SK-N-SH (cell line): Measurements from ENCODE around the gene WNK2. TPM values are rescaled to one million over a fixed set of nuclear protein-coding genes. Genes with fewer than 3 reads are reported as not detected.

Source experiments
- CTCF ChIA-PET: fragments of 300-600, 350-600 bp; formaldehyde crosslinking; extraction: SDS; loops from one replicate; lab custom pipeline; 2021; lab: Yijun Ruan, JAX
- POLR2A ChIA-PET: fragments of 350-600 bp; sonication (Branson Sonifier 250); formaldehyde crosslinking; extraction: SDS; loops from one replicate; lab custom pipeline; 2020; ENCODE audit warnings: antibody characterized with exemption, inconsistent platforms; lab: Yijun Ruan, JAX
- DNase-seq: peaks from one replicate; pipeline ENCODE4 v3.0.0; 2012
- H2AFZ ChIP-seq: fragments of 200-600 bp; sonication (generic); 2 replicates; pipeline ENCODE4 v1.8.1; 2016; ENCODE audit warnings: antibody characterized with exemption, mild to moderate bottlenecking, low read depth
- H3F3A ChIP-seq: fragments of 200-600 bp; sonication (generic); replicated peaks from 2 replicates; pipeline ENCODE3; 2016; ENCODE audit warnings: antibody characterized with exemption, mild to moderate bottlenecking; ENCODE audit not compliant: insufficient read depth
- H3K27ac ChIP-seq, 2 experiments: fragments of 200-500 bp in 1 of 2; fragments of 200-600 bp in 1 of 2; sonication (Bioruptor generic) in 1 of 2; sonication (generic), shearing (Covaris generic) in 1 of 2; 2 replicates each; pipeline versions ENCODE4 v1.5.1 to v1.6.1; 2014 to 2016; ENCODE audit warnings: low read depth in 2 of 2, inconsistent platforms in 1 of 2, low read length in 1 of 2, mild to moderate bottlenecking in 1 of 2, mixed read lengths in 1 of 2
- H3K27me3 ChIP-seq: fragments of 200-600 bp; sonication (generic), shearing (Covaris generic); 2 replicates; pipeline ENCODE4 v1.6.1; 2016; ENCODE audit warnings: mixed run types; ENCODE audit not compliant: insufficient read depth
- H3K36me3 ChIP-seq, 2 experiments: fragments of 200-500 bp in 1 of 2; fragments of 200-600 bp in 1 of 2; sonication (Bioruptor generic) in 1 of 2; sonication (generic) in 1 of 2; replicated peaks in 1 of 2; 2 replicates each; pipeline versions ENCODE3 to v1.5.1; 2014 to 2016; ENCODE audit warnings: low read length in 1 of 2, mild to moderate bottlenecking in 1 of 2; ENCODE audit not compliant: insufficient read depth in 2 of 2, control insufficient read depth in 1 of 2
- H3K4me1 ChIP-seq, 2 experiments: fragments of 200-500 bp in 1 of 2; fragments of 200-600 bp in 1 of 2; sonication (Bioruptor generic) in 1 of 2; sonication (generic), shearing (Covaris generic) in 1 of 2; 2 replicates each; pipeline versions ENCODE4 v1.5.1 to v1.6.1; 2014 to 2016; ENCODE audit warnings: low read depth in 1 of 2, low read length in 1 of 2, mixed run types in 1 of 2; ENCODE audit not compliant: insufficient read depth in 2 of 2, control insufficient read depth in 1 of 2
- H3K4me2 ChIP-seq: fragments of 200-600 bp; sonication (generic), shearing (Covaris generic); 2 replicates; pipeline ENCODE4 v1.6.1; 2017; ENCODE audit warnings: mixed run types
- H3K4me3 ChIP-seq, 2 experiments: fragments of 200-500 bp in 1 of 2; fragments of 200-600 bp in 1 of 2; sonication (Bioruptor generic) in 1 of 2; sonication (generic), shearing (Covaris generic) in 1 of 2; 2 replicates each; pipeline versions ENCODE4 v1.5.1 to v1.8.1; 2014 to 2016; ENCODE audit warnings: low read depth in 2 of 2, inconsistent platforms in 1 of 2, low read length in 1 of 2, mild to moderate bottlenecking in 1 of 2, mixed read lengths in 1 of 2, moderate library complexity in 1 of 2
- H3K79me2 ChIP-seq: fragments of 200-600 bp; sonication (generic); 2 replicates; pipeline ENCODE4 v1.8.1; 2017; ENCODE audit warnings: mild to moderate bottlenecking; ENCODE audit not compliant: insufficient read depth
- H3K9ac ChIP-seq: fragments of 200-600 bp; sonication (generic); 2 replicates; pipeline ENCODE4 v1.6.1; 2017; ENCODE audit warnings: mixed run types
- H3K9me2 ChIP-seq: fragments of 200-600 bp; sonication (generic); 2 replicates; pipeline ENCODE4 v1.6.1; 2017; ENCODE audit warnings: mixed run types
- H3K9me3 ChIP-seq: fragments of 200-600 bp; sonication (generic); 2 replicates; pipeline ENCODE4 v1.6.1; 2017; ENCODE audit warnings: mixed run types, mild to moderate bottlenecking, moderate library complexity
- H4K20me1 ChIP-seq: fragments of 200-600 bp; sonication (generic); 2 replicates; pipeline ENCODE4 v1.6.1; 2017; ENCODE audit warnings: mild to moderate bottlenecking, mixed run types; ENCODE audit not compliant: insufficient read depth
- CHD2 ChIP-seq: fragments of 150-350 bp; IDR thresholded peaks from 2 replicates; pipeline ENCODE4 v1.6.1; 2018; ENCODE audit warnings: low read length; ENCODE audit not compliant: partially characterized antibody
- CTCF ChIP-seq: fragments of 200-600 bp; sonication (generic); IDR thresholded peaks from 2 replicates; pipeline ENCODE4 v1.6.1; 2017; ENCODE audit warnings: antibody characterized with exemption, mild to moderate bottlenecking, moderate library complexity
- EP300 ChIP-seq, 2 experiments: IDR thresholded peaks; 2 replicates each; pipeline versions ENCODE4 v1.4.0 to v1.6.1; 2012; ENCODE audit warnings: borderline replicate concordance in 1 of 2, low read depth in 1 of 2, low read length in 1 of 2
- EZH2phosphoT487 ChIP-seq: fragments of 200-600 bp; sonication (generic); IDR thresholded peaks from 2 replicates; pipeline ENCODE4 v1.6.1; 2017; ENCODE audit warnings: low read depth, mixed run types, mild to moderate bottlenecking, antibody characterized with exemption, moderate library complexity, borderline replicate concordance
- FOXM1 ChIP-seq: IDR thresholded peaks from 2 replicates; pipeline ENCODE4 v1.4.0; 2012; ENCODE audit warnings: low read depth, mild to moderate bottlenecking
- IRF3 ChIP-seq: fragments of 150-350 bp; IDR thresholded peaks from 2 replicates; pipeline ENCODE4 v1.6.1; 2016; ENCODE audit warnings: mild to moderate bottlenecking, low read depth, low read length
- JUND ChIP-seq: IDR thresholded peaks from 2 replicates; pipeline ENCODE4 v1.4.0; 2012
- RAD21 ChIP-seq: IDR thresholded peaks from 2 replicates; pipeline ENCODE4 v1.6.1; 2012; ENCODE audit warnings: mild to moderate bottlenecking, low read length
- RFX5 ChIP-seq: IDR thresholded peaks from 2 replicates; pipeline ENCODE4 v1.6.1; 2012; ENCODE audit warnings: mild to moderate bottlenecking, improper control_type of control experiment, low read length
- TAF1 ChIP-seq: IDR thresholded peaks from 2 replicates; pipeline ENCODE4 v1.6.1; 2012; ENCODE audit warnings: low read depth, mild to moderate bottlenecking, low read length, moderate library complexity, borderline replicate concordance
- TEAD4 ChIP-seq: IDR thresholded peaks from 2 replicates; pipeline ENCODE4 v1.4.0; 2012; ENCODE audit warnings: mild to moderate bottlenecking, borderline replicate concordance; ENCODE audit not compliant: insufficient read depth
- YY1 ChIP-seq: IDR thresholded peaks from 2 replicates; pipeline ENCODE4 v1.4.0; 2012; ENCODE audit warnings: low read depth, mild to moderate bottlenecking
- WGBS: methylation state at CpG from one replicate; pipeline ENCODE4 v1.1.6; 2017; ENCODE audit warnings: low lambda C conversion rate; 5-methylcytosine and 5-hydroxymethylcytosine counted together
- polyA plus RNA-seq, 3 experiments: library from polyadenylated mRNA; depleted of rRNA; stranded (reverse); fragments of >200 nt; gene quantifications; 2 replicates each; pipeline ENCODE4 v1.2.3, GENCODE V29; 2012
- TF ChIP-seq, protein P1 (sequence below): IDR thresholded peaks from 2 replicates; pipeline ENCODE4 v1.6.1; 2012; ENCODE audit warnings: mild to moderate bottlenecking, low read depth, low read length, moderate library complexity

Gene WNK2
- polyA plus RNA-seq, 1 of the 3 experiments (the other 2 are of a cell fraction): 0.12 TPM

DNA sequence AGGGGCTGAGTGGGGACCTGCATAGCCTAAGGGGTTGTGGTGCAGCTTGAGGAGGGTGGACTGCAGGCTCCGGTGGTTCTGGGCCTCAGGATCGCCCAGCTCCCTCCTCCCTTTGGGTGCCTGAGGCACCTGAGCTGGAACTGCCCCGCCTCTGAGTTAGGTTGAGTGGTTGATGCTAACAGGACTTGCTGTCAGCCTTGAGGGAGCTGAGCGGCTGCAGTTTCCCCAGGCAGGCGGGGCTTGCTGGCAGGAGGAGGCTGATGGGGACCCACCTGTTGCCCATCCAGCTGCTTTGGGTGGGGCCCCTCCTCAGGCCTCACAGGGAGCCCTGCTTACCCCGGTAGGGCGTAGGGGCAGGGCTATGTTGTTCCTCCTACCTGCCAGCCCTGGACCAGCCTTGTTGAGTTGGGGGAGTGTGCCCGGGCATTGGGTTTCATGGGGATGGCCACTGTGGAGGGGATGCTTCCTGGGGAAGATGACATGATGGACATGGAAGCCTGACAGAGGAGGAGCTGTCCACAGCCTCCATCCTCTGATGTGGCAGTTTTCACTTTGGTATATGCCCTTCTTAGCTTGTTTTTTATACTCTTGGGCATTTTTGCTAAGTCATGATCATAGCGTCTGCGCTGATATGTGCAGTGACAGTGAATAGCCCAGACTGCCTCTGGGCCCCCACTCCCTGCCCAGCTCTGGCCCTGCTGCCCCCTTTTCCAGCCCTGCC, 14.3 kb downstream of the WNK2 start:
- no peak for TF ChIP-seq EZH2phosphoT487
- no peak for TF ChIP-seq IRF3
- TF ChIP-seq RFX5: no peak
- TF ChIP-seq JUND: no peak
- no peak for TF ChIP-seq YY1
- TF ChIP-seq FOXM1: no peak
- TF ChIP-seq, all 33 proteins: peak for 0
- Histone ChIP-seq H3K9me2 (no peaks in the 10 kb centered on the region), H3K27me3 (no peaks in the 10 kb centered on the region), H2AFZ (no peak overlapping the region), H3K4me1 (peaks cover 0 to 65% of the 10 kb centered on the region in 2 experiments; a peak in 2 of 4 replicates), H3F3A (no peaks in the 10 kb centered on the region), H3K4me2 (no peak overlapping the region), H3K4me3 (no peak overlapping the region), H3K27ac (peak overlapping the region in 1 of 2 experiments; percentile 44; a peak in 1 of 4 replicates), H3K79me2 (no peaks in the 10 kb centered on the region), H3K9me3 (no peaks in the 10 kb centered on the region), H3K36me3 (no peaks in the 10 kb centered on the region), H3K9ac (no peak overlapping the region), H4K20me1 (no peaks in the 10 kb centered on the region)
- CTCF ChIA-PET: interaction anchor here (0.6 to 1.3 kb wide), 6 partner anchors 13 to 407 kb away, joined by 3 to 4 read pairs (median 4); no protein-coding TSS in a partner anchor
- 93% methylated on average over 6 of the region's 10 CpGs for WGBS
- POLR2A ChIA-PET: no interaction called here
- DNase-seq: no peak

GRCh38 chr9:93198838-93199625, 15.1 kb downstream of the WNK2 start:
- no peak overlapping the region for H2AFZ ChIP-seq
- no peak overlapping the region for H3K4me2 ChIP-seq

DNA sequence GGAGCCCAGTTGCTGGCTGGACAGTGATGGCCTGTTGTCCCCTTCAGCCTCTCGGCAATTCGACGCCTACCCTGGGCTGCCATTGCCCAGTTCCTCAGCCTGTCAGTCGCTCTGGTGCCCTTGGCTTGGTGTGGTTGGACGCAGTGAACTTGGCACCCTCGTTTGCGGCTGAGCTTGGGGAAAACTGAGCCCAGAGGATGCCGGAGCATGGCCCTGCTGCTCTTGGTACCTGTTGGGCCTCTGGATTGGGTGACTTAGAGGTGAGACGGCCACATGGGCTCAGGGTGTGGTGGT, 16.5 kb downstream of the WNK2 start:
- Histone ChIP-seq H3K27me3 (no peaks in the 10 kb centered on the region), H3K36me3 (no peaks in the 10 kb centered on the region), H3K27ac (peak overlapping the region in 1 of 2 experiments; percentile 98; a peak in 2 of 4 replicates), H3K79me2 (no peaks in the 10 kb centered on the region), H2AFZ (no peak overlapping the region), H3K4me1 (peaks cover 0 to 82% of the 10 kb centered on the region in 2 experiments; a peak in 1 of 4 replicates), H3K4me3 (no peak overlapping the region), H3K9me2 (no peaks in the 10 kb centered on the region), H3K4me2 (no peak overlapping the region), H4K20me1 (no peaks in the 10 kb centered on the region), H3F3A (no peaks in the 10 kb centered on the region), H3K9ac (no peak overlapping the region), H3K9me3 (no peaks in the 10 kb centered on the region)
- WGBS: 63% methylated on average over 6 of the region's 9 CpGs
- ChIA-PET POLR2A (no interaction called here), CTCF (no interaction called here)
- no peak for DNase-seq
- TF ChIP-seq TAF1 (no peak), RAD21 (no peak), EP300 (IDR thresholded peaks at IDR 0.05; ENCODE audit: borderline replicate concordance in 1 of 2, low read depth in 1 of 2, low read length in 1 of 2) (no peak), TEAD4 (no peak), CTCF (no peak)
- TF ChIP-seq, protein P1, sequence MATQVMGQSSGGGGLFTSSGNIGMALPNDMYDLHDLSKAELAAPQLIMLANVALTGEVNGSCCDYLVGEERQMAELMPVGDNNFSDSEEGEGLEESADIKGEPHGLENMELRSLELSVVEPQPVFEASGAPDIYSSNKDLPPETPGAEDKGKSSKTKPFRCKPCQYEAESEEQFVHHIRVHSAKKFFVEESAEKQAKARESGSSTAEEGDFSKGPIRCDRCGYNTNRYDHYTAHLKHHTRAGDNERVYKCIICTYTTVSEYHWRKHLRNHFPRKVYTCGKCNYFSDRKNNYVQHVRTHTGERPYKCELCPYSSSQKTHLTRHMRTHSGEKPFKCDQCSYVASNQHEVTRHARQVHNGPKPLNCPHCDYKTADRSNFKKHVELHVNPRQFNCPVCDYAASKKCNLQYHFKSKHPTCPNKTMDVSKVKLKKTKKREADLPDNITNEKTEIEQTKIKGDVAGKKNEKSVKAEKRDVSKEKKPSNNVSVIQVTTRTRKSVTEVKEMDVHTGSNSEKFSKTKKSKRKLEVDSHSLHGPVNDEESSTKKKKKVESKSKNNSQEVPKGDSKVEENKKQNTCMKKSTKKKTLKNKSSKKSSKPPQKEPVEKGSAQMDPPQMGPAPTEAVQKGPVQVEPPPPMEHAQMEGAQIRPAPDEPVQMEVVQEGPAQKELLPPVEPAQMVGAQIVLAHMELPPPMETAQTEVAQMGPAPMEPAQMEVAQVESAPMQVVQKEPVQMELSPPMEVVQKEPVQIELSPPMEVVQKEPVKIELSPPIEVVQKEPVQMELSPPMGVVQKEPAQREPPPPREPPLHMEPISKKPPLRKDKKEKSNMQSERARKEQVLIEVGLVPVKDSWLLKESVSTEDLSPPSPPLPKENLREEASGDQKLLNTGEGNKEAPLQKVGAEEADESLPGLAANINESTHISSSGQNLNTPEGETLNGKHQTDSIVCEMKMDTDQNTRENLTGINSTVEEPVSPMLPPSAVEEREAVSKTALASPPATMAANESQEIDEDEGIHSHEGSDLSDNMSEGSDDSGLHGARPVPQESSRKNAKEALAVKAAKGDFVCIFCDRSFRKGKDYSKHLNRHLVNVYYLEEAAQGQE: no peak

More at GRCh38 chr9:93198838-93199625, 15.1 kb downstream of the WNK2 start:
- no peaks in the 10 kb centered on the region for H3F3A ChIP-seq
- H3K36me3 ChIP-seq: no peaks in the 10 kb centered on the region
- no peaks in the 10 kb centered on the region for H4K20me1 ChIP-seq
- CTCF ChIA-PET: interaction anchor here (0.7 to 1.2 kb wide), 3 partner anchors 90 to 408 kb away, joined by 3 to 4 read pairs (median 4); no protein-coding TSS in a partner anchor
- H3K4me3 ChIP-seq: no peak overlapping the region
- H3K27me3 ChIP-seq: no peaks in the 10 kb centered on the region
- no peaks in the 10 kb centered on the region for H3K9me2 ChIP-seq
- peaks cover 0 to 68% of the 10 kb centered on the region in 2 experiments; a peak in 2 of 4 replicates for H3K4me1 ChIP-seq
- H3K27ac ChIP-seq: peak overlapping the region in 1 of 2 experiments; percentile 44; a peak in 1 of 4 replicates
- no peak for DNase-seq
- no peaks in the 10 kb centered on the region for H3K79me2 ChIP-seq
- WGBS: 69% methylated on average over 8 of the region's 16 CpGs
- no peak overlapping the region for H3K9ac ChIP-seq
- H3K9me3 ChIP-seq: no peaks in the 10 kb centered on the region
- TF ChIP-seq RAD21: no peak
- TF ChIP-seq CHD2: no peak
- TF ChIP-seq, all 33 proteins: peak for 0
- POLR2A ChIA-PET: no interaction called here
